Activated CD4-positive, CD25-positive, alpha-beta regulatory T cell treated with anti-CD3 and anti-CD28 coated beads, Interleukin-2, amount 50 U/mL, for 16 hours (primary cell): Measurements from ENCODE around the gene CDC73.
"Not testable (repeated sequence)": the region's sequence is repeated elsewhere in the genome, so short reads cannot be mapped to it uniquely, and the experiment has no call there.

Experiments
- DNase-seq: peaks from one replicate; pipeline ENCODE4 v3.0.0-alpha.2; 2020; ENCODE audit warnings: low read depth, low spot score

Gene CDC73

GRCh38 chr1:193231146-193231545 lies 109.3 kb downstream of the CDC73 start:
- DNase-seq: not testable (repeated sequence)

GRCh38 chr1:193234530-193234929 lies 112.7 kb downstream of the CDC73 start:
- DNase-seq: no peak

- DNase-seq: no peak
Observed at GRCh38 chr1:193237381-193237978, 115.6 kb downstream of the CDC73 start.

GRCh38 chr1:193240609-193241008 lies 118.8 kb downstream of the CDC73 start:
- no peak for DNase-seq

GRCh38 chr1:193241132-193241827 lies 119.4 kb downstream of the CDC73 start:
- no peak for DNase-seq

- no peak for DNase-seq
Observed at GRCh38 chr1:193242000-193242399, 120.2 kb downstream of the CDC73 start.

- DNase-seq: no peak
Observed at GRCh38 chr1:193249187-193249586, 127.4 kb downstream of the CDC73 start.

- DNase-seq: no peak
Observed at GRCh38 chr1:193251950-193252349, 130.1 kb downstream of the CDC73 start.

- DNase-seq: no peak
Observed at GRCh38 chr1:193256019-193256418, 134.2 kb downstream of the CDC73 start.

GRCh38 chr1:193259636-193260035 lies 137.8 kb downstream of the CDC73 start:
- DNase-seq: no peak

GRCh38 chr1:193260056-193260745 lies 138.4 kb downstream of the CDC73 start:
- no peak for DNase-seq

GRCh38 chr1:193260896-193261295 lies 139.1 kb downstream of the CDC73 start:
- DNase-seq: no peak

- DNase-seq: no peak
Observed at GRCh38 chr1:193262661-193263060, 140.8 kb downstream of the CDC73 start.

GRCh38 chr1:193264313-193265065 lies 142.7 kb downstream of the CDC73 start:
- DNase-seq: no peak

GRCh38 chr1:193265716-193266115 lies 143.9 kb downstream of the CDC73 start:
- no peak for DNase-seq

GRCh38 chr1:193266794-193267193 lies 145.0 kb downstream of the CDC73 start:
- DNase-seq: not testable (repeated sequence)

GRCh38 chr1:193270996-193271395 lies 149.2 kb downstream of the CDC73 start:
- no peak for DNase-seq

GRCh38 chr1:193275773-193276172 lies 153.9 kb downstream of the CDC73 start:
- no peak for DNase-seq

GRCh38 chr1:193278968-193279367 lies 157.1 kb downstream of the CDC73 start:
- no peak for DNase-seq

- no peak for DNase-seq
Observed at GRCh38 chr1:193281894-193282293, 160.1 kb downstream of the CDC73 start.

- no peak for DNase-seq
Observed at GRCh38 chr1:193283016-193283415, 161.2 kb downstream of the CDC73 start.

- DNase-seq: no peak
Observed at GRCh38 chr1:193284219-193284618, 162.4 kb downstream of the CDC73 start.
